Stimulated activated CD8-positive, alpha-beta memory T cell treated with anti-CD3 and anti-CD28 coated beads, Interleukin-15, amount 100 ng/mL, for 4 hours (primary cell): ENCODE data around the gene ITSN2.
A peak's percentile ranks its signal among the peaks of the same experiment; 100 is the strongest.

ENCODE experiments used
- DNase-seq, 2 donors: peaks; one replicate each; pipeline ENCODE4 v3.0.0-alpha.2; 2020; ENCODE audit warnings: low read depth in 2 of 2

The ITSN2 gene

DNA sequence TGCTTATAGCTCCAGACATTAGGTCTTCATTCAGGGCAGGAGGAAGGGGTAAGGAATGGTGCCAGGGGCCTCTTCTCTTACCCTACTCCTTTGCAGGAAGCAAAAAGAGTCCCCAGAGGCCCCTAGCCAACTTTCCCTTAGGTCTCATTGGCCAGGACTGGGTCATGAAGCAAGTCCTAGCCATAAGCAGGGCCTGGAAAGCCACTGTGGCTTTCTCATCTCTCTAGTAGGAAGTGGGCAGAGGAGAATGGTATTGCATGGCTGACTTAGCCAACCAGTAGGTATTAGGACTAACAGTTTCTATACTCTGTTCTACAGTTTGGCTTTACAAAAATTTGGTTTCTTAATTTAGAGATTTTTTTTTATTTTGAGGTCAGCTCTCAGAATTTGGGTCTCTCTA lies 180.7 kb downstream of the ITSN2 start:
- DNase-seq, result no peak

DNA sequence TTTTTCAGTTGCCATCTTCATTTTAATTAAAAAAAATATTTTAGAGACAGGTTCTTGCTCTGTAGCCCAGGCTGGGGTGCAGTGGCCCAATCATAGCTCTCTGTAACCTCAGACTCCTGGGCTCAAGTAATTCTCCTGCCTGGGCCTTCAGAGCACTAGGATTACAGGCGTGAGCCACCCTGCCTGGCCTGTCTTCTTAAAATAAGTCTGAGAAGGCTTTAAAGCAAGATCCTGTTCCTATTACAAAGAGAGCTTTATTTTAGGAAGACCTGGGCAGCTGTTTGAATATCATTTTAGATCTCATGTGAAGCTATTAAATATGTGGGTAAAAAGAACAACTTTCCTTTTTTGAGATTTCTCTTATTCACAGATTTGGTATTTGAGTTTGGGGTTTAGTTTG lies 184.0 kb downstream of the ITSN2 start:
- no peak for DNase-seq

DNA sequence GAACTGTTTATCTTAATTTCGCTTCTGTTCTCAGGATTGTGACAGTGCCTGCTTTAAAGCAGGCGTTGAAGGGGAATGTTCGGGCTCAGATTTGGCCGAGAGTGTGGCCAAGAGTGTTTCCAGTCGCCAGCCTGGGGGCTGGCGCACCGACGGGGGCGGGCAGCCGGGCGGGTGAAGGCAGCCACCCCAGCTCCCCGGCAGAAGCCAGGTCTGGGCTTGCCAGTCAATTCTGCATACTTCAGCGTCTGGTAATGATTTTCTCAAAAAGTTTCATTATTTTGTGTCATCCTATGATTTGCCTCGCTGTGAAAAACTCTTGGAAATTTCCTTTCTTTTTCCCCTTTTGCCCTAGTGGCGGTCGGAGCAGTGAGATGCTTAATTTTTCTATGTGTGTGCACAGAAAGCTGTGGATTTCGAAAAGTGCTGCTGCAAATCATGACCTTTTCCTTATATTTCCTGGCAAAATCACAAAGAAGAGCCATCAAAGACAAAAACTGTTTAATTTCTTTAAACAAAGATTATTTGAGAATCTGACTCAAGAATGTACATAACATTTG lies 184.6 kb downstream of the ITSN2 start:
- DNase-seq, result no peak

DNA sequence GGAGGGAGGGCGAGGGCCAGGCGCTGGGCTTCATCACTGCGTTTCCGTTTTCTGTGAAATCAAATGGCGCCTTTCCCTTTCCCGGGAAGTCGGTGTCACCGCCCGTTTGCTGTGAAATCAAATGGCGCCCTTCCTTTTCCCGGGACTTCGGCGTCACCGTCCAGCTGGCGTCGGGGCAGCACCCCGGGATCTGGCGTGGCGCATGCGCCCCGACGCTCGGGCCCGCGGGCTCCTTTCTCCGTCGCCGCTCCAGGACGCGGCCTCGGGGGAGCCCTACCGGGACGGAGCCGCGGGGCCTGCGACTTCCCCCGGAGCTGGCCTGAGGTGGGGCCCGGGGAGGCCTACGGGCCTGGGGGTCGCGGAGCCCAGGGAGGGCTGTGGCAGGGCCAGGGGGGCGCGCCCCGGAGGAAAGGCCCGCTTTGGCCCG lies 185.5 kb downstream of the ITSN2 start, which contains the start of gene FAM228A:
TSS of gene FAM228A (plus strand) at position 203 of the 427 bp plus-strand sequence. CDS start 428 bp downstream, outside the sequence.
- no peak for DNase-seq

DNA sequence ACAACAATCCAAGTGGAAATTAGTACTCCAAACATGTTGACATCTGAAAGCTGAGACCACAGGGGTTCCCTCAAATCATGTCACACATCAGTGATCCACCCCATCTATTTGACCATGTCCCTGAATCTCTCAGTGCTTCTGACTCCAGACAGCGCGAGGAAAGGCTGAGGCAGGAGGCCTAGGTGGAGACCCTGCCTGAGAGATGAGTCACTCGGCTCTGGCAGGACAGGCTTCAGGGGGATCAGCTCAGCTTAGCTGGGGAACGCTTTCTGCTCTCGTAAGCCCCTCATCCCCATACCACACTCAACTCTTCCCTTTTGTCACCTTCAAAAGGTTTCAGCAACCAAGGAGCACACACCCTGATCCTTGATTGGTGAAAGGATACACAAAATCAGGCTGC lies 191.3 kb downstream of the ITSN2 start:
- no peak for DNase-seq

DNA sequence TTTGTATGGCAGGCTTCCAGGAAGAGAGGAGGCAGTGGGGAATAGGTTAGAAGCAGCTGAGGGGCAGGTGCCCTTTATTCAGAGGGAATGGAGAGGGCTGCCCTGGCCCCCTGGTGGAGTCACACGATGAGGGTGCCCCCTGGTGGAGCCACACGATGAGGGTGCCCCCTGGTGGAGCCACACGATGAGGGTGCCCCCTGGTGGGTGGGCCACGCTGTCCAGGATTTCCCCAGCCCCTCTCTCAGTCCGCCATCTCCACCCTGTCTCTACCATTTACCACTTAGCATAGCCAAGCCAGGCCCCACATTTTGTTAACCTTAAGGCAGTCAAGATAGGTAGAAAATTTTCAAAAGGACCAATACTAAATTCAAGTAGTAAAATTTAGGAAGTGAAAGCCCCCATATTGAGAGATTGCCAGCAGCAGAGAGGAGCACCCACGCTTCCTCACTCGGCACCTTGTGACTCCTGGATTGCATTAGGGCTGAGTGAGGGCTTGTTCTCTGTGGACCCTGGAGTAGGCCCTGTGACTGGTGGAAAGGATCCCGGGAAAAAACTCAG lies 195.8 kb downstream of the ITSN2 start:
- DNase-seq, result peak in 1 of 2 donors; percentile 5

DNA sequence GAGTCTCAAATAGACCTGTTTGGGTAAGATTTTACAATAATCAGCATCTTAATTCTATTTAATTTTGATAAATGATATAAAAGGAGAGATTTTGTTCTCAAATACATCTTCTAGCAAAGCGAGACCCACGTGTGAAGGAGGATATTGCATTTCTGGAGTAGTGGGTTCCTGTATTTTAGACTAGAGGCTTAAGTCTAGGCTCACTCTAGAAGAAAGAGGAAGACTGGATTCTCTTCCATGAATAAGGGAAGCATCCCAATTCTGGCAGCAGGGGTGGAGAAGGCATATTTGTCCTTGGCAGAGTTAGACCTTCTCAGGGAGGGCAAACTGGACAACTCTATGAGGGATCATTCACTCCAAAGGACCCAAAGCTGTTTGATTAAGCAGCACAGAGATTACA lies 196.7 kb downstream of the ITSN2 start:
- no peak for DNase-seq

DNA sequence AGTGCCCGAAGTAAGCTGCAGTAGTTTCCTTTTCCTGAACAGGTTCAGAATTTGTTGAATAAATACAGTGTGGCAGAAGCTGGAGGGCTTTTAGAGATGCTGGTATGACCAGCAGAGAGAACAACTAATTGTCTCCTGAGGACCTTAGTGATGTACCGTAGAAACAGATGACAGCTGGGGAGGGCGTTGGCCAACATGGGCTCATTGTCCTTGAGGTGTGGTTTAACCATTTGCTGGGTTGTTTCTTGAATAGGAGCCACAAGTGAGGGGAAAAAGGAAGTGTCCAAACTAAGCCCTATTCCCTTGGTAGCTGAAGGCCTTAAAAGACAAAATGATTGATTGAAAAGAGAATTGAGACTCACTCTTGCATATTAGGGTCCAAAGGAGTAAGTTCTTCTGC lies 197.2 kb downstream of the ITSN2 start:
- no peak for DNase-seq

DNA sequence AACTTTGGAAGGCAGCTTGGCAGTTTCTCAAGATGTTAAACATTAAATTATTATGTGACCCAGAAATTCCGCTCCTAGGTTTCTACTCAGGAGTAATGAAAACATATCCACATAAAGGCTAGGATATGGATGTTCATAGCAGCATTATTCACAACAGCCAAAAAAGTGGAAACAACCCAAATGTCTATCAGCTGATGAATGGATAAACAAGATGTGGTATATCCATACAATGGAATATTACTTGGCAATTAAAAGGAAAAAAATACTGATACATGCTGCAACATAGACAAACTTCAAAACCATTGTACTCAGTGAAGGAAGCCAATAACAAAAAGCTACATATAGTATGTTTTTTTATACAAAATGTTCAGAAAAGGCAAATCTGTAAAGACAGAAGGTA lies 197.8 kb downstream of the ITSN2 start:
- DNase-seq, result no peak

DNA sequence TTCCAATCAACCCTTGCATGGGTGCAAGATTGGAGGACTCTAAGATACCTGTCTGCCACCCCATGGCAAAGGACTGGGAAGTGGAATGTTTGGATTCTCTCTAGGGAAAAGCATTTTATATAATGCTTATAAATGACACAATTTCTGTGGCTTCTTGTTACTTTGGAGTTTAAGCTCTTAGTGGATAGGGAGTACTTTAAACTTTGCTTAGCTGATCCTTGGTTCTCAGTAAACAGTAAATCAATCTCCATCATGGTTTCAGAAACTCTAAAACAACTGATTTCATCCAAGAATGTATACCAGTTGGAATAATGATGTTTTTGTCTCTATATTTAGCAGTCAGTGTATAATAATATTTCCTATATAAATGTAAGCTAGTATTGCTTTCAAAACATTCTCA lies 199.6 kb downstream of the ITSN2 start:
- no peak for DNase-seq

DNA sequence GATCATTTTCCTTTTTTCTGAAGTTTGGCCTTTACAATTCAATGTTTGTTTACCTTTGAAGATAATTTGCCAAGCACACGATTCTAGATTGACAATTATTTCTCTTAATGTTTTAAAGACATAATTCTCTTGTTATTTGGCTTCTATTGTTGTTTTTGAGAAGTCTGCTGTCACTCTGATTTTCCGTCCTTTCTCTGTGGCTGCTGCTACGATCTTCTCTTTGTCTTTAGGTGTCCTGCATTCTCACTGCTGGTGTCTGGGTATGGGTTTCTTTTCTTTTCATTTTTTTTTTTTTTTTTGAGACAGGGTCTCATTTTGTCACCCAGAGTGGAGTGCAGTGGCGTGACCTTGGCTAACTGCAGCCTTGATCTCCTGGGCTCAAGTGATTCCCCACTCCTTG lies 200.6 kb downstream of the ITSN2 start:
- DNase-seq, result no peak

DNA sequence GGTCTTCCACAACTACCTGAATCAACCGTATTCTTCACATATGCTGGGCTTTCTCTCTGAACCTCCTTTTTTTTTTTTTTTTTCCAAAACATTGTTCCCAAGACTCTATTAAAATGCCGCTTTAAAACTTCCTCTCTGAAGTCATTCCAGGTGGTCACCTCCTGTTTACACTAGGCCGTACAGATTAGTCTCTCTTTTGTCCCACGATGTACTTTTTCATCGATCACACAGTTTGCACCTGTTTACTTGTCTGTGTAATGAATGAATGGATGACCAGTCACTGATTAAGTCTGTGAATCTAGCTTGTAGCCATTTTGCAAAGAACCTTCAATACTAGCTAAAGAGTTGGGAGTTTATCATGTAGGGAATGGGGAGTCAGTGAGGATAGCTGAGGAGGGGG lies 202.2 kb downstream of the ITSN2 start:
- DNase-seq, result no peak

DNA sequence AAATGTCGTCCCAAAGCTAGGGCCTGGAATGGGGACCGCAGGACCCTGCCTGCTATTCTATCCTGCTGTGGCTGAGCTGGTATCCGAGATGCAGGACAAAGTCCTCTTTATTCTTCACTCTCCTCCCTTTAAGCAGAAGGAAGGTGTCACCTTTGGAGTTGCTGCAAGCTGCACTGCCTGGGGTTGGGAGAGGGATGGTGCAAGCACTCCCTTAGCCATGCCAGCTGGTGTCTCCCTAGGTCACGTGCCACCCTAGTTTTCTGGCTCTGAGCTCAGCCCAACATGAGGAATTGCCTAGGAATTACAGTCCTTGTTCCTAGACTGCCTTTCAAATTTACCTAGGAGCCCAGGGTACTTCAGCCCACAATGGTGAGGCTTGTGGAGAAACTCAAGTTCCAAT lies 206.9 kb downstream of the ITSN2 start:
- DNase-seq, result no peak
